ENCODE results near the gene CUL9.

DNA sequence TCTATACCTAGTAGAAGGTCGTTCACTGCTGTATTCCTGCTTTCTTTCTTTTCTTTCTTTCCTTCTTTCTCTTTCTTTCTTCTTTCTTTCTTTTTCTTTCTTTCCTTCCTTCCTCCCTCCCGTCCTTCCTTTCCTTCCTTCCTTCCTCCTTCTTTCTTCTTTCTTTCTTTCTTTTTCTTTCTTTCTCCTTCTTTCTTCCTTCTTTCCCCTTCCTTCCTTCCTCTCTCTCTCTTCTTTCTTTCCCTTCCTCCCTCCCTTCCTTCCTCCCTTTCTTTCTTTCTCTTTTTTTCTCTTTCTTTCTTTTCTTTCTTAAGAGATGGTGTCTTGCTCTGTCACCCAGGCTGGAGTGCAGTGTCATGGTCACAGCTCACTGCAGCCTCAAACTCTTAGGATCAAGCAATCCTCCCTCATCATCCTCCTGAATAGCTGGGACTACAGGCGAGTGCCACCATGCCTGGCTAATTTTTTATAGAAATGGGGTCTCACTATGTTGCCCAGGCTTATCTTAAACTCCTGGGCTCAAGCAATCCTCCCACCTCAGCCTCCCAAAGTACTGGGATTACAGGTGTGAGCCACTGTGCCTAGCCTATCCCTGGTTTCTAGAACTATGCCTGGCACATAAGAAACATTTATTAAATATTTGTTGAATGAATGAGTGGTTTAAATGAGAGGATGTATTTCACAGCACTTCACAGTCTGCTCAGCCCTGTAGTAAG lies 49.9 kb downstream of the CUL9 start:
- TF ChIP-seq OSR1 (CRISPR knock-in tag; IDR thresholded peaks at IDR 0.05) (no peak), TOX (CRISPR knock-in tag; IDR thresholded peaks at IDR 0.05; ENCODE audit: borderline replicate concordance) (no peak), ARNTL (CRISPR knock-in tag; IDR thresholded peaks at IDR 0.05; ENCODE audit: borderline replicate concordance, low read depth) (no peak), ZNF70 (CRISPR knock-in tag; IDR thresholded peaks at IDR 0.05) (no peak), ZFP3 (CRISPR knock-in tag; IDR thresholded peaks at IDR 0.05) (no peak), RARB (CRISPR knock-in tag; IDR thresholded peaks at IDR 0.05) (no peak)
- TF ChIP-seq, protein P1, sequence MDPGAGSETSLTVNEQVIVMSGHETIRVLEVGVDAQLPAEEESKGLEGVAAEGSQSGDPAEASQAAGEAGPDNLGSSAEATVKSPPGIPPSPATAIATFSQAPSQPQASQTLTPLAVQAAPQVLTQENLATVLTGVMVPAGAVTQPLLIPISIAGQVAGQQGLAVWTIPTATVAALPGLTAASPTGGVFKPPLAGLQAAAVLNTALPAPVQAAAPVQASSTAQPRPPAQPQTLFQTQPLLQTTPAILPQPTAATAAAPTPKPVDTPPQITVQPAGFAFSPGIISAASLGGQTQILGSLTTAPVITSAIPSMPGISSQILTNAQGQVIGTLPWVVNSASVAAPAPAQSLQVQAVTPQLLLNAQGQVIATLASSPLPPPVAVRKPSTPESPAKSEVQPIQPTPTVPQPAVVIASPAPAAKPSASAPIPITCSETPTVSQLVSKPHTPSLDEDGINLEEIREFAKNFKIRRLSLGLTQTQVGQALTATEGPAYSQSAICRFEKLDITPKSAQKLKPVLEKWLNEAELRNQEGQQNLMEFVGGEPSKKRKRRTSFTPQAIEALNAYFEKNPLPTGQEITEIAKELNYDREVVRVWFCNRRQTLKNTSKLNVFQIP (CRISPR knock-in tag; IDR thresholded peaks at IDR 0.05; ENCODE audit: borderline replicate concordance, low read depth) = no peak
- TF ChIP-seq, protein P2, sequence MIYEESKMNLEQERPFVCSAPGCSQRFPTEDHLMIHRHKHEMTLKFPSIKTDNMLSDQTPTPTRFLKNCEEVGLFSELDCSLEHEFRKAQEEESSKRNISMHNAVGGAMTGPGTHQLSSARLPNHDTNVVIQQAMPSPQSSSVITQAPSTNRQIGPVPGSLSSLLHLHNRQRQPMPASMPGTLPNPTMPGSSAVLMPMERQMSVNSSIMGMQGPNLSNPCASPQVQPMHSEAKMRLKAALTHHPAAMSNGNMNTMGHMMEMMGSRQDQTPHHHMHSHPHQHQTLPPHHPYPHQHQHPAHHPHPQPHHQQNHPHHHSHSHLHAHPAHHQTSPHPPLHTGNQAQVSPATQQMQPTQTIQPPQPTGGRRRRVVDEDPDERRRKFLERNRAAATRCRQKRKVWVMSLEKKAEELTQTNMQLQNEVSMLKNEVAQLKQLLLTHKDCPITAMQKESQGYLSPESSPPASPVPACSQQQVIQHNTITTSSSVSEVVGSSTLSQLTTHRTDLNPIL (CRISPR knock-in tag; IDR thresholded peaks at IDR 0.05; ENCODE audit: low read depth) = no peak
- TF ChIP-seq, protein P3, sequence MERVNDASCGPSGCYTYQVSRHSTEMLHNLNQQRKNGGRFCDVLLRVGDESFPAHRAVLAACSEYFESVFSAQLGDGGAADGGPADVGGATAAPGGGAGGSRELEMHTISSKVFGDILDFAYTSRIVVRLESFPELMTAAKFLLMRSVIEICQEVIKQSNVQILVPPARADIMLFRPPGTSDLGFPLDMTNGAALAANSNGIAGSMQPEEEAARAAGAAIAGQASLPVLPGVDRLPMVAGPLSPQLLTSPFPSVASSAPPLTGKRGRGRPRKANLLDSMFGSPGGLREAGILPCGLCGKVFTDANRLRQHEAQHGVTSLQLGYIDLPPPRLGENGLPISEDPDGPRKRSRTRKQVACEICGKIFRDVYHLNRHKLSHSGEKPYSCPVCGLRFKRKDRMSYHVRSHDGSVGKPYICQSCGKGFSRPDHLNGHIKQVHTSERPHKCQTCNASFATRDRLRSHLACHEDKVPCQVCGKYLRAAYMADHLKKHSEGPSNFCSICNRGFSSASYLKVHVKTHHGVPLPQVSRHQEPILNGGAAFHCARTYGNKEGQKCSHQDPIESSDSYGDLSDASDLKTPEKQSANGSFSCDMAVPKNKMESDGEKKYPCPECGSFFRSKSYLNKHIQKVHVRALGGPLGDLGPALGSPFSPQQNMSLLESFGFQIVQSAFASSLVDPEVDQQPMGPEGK (CRISPR knock-in tag; IDR thresholded peaks at IDR 0.05; ENCODE audit: borderline replicate concordance) = no peak
- TF ChIP-seq, protein P4, sequence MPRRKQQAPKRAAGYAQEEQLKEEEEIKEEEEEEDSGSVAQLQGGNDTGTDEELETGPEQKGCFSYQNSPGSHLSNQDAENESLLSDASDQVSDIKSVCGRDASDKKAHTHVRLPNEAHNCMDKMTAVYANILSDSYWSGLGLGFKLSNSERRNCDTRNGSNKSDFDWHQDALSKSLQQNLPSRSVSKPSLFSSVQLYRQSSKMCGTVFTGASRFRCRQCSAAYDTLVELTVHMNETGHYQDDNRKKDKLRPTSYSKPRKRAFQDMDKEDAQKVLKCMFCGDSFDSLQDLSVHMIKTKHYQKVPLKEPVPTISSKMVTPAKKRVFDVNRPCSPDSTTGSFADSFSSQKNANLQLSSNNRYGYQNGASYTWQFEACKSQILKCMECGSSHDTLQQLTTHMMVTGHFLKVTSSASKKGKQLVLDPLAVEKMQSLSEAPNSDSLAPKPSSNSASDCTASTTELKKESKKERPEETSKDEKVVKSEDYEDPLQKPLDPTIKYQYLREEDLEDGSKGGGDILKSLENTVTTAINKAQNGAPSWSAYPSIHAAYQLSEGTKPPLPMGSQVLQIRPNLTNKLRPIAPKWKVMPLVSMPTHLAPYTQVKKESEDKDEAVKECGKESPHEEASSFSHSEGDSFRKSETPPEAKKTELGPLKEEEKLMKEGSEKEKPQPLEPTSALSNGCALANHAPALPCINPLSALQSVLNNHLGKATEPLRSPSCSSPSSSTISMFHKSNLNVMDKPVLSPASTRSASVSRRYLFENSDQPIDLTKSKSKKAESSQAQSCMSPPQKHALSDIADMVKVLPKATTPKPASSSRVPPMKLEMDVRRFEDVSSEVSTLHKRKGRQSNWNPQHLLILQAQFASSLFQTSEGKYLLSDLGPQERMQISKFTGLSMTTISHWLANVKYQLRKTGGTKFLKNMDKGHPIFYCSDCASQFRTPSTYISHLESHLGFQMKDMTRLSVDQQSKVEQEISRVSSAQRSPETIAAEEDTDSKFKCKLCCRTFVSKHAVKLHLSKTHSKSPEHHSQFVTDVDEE (CRISPR knock-in tag; IDR thresholded peaks at IDR 0.05) = no peak
